GM18505 (cell line): ENCODE results near the gene LILRA5.

Experiments
- ATAC-seq: cut with Tn5 transposase; IDR thresholded peaks from one replicate; pipeline ENCODE4 v1.9.1; 2021; ENCODE audit not compliant: unreplicated experiment
- POLR2A ChIP-seq: IDR thresholded peaks from 4 replicates; pipeline ENCODE4 v1.6.1; 2011; ENCODE audit warnings: borderline replicate concordance; ENCODE audit not compliant: insufficient read depth, insufficient read length; ENCODE audit errors: extremely low read depth

Gene LILRA5

DNA sequence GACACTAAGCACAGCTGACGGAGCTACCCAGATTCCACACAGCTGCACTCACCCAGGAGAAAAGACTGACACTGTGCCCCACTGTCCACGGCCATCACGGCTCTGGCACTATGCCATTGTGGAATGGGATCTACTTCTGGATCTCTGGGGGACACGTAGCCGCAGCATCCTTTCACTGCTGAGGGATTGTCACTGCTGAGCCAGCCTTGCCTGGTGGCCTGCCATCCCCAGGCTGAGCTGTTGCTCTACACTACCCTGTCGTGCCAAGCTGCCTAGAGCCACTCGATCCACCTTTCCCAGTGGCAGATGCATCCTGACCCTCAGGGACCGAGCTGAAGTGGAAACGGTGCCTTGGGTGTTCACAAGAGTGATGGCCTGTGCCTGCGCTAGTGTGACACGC is 50.9 kb downstream of the LILRA5 start:
- TF ChIP-seq POLR2A: no peak
- no peak for ATAC-seq

DNA sequence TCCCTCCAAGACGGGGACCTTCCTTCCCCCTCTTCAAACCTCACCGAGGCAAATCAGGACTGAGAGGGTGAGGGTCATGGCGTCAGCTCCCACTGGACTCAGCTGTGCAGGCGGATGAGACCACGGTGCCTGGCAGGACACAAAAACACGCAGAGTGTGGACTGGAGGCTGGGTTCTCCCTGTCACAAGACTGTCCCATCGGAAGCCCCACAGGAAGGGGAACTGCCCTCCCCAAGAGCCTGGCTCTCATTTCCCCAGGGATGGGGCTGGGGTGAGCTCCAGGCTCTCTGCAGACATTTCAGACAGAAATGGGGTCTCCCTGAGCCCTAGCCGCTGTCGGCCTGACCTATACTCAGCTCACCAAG is 55.9 kb downstream of the LILRA5 start, which contains the start of gene LILRB5:
LILRB5 (minus strand) TSS at position 158 of the 365 bp plus-strand sequence; CDS start at position 78, 80 bp downstream.
- no peak for TF ChIP-seq POLR2A
- no peak for ATAC-seq
